Measurements from ENCODE around the gene XPNPEP1. TPM values are rescaled to one million over a fixed set of nuclear protein-coding genes. Genes with fewer than 3 reads are reported as not detected.

Gene XPNPEP1
- total and polyA plus RNA-seq, 9 donors, result 61.4 to 76.7 (median 65.2) TPM

GRCh38 chr10:109886037-109886780 is 37.1 kb downstream of the XPNPEP1 start:
- H3K4me3 ChIP-seq (ENCODE audit: low read length), result no peak overlapping the region
- H3K36me3 ChIP-seq (ENCODE audit: control insufficient read depth, insufficient read depth, low read length), result peaks cover 66% of the 10 kb centered on the region
- WGBS (ENCODE audit: insufficient coverage), result 80% methylated on average over 10 of the region's 10 CpGs
- no peaks in the 10 kb centered on the region for H3K27me3 ChIP-seq (ENCODE audit: control insufficient read depth, insufficient read depth, low read length)
- peaks cover 11% of the 10 kb centered on the region for H3K4me1 ChIP-seq (ENCODE audit: control insufficient read depth, insufficient read depth, low read length)
- no peaks in the 10 kb centered on the region for H3K9me3 ChIP-seq (replicated peaks; ENCODE audit: control insufficient read depth, low read depth, low read length)
- H3K27ac ChIP-seq (ENCODE audit: low read length), result no peak overlapping the region
- no peak for DNase-seq

GRCh38 chr10:109883859-109884771 is 39.2 kb downstream of the XPNPEP1 start:
- H3K9me3 ChIP-seq (replicated peaks; ENCODE audit: control insufficient read depth, low read depth, low read length), result no peaks in the 10 kb centered on the region
- DNase-seq, result peak; percentile 95
- peaks cover 9% of the 10 kb centered on the region for H3K4me1 ChIP-seq (ENCODE audit: control insufficient read depth, insufficient read depth, low read length)
- H3K36me3 ChIP-seq (ENCODE audit: control insufficient read depth, insufficient read depth, low read length), result peaks cover 69% of the 10 kb centered on the region
- WGBS (ENCODE audit: insufficient coverage), result 11% methylated on average over 12 of the region's 17 CpGs
- H3K4me3 ChIP-seq (ENCODE audit: low read length), result no peak overlapping the region
- H3K27me3 ChIP-seq (ENCODE audit: control insufficient read depth, insufficient read depth, low read length), result no peaks in the 10 kb centered on the region
- H3K27ac ChIP-seq (ENCODE audit: low read length), result peak overlapping the region; percentile 79

GRCh38 chr10:109882251-109883057 is 40.9 kb downstream of the XPNPEP1 start:
- whole genome bisulfite sequencing (ENCODE audit: insufficient coverage), result 92% methylated on average over 6 of the region's 8 CpGs
- peaks cover 68% of the 10 kb centered on the region for H3K36me3 ChIP-seq (ENCODE audit: control insufficient read depth, insufficient read depth, low read length)
- H3K4me1 ChIP-seq (ENCODE audit: control insufficient read depth, insufficient read depth, low read length), result peaks cover 9% of the 10 kb centered on the region
- H3K27ac ChIP-seq (ENCODE audit: low read length), result no peak overlapping the region
- no peak for DNase-seq
- H3K9me3 ChIP-seq (replicated peaks; ENCODE audit: control insufficient read depth, low read depth, low read length), result no peaks in the 10 kb centered on the region
- H3K4me3 ChIP-seq (ENCODE audit: low read length), result no peak overlapping the region
- no peaks in the 10 kb centered on the region for H3K27me3 ChIP-seq (ENCODE audit: control insufficient read depth, insufficient read depth, low read length)

- H3K27me3 ChIP-seq (ENCODE audit: control insufficient read depth, insufficient read depth, low read length), result no peaks in the 10 kb centered on the region
- 100% methylated on average over 1 of the region's 1 CpG for WGBS (ENCODE audit: insufficient coverage)
- H3K36me3 ChIP-seq (ENCODE audit: control insufficient read depth, insufficient read depth, low read length), result peaks cover 69% of the 10 kb centered on the region
- H3K9me3 ChIP-seq (replicated peaks; ENCODE audit: control insufficient read depth, low read depth, low read length), result no peaks in the 10 kb centered on the region
- H3K27ac ChIP-seq (ENCODE audit: low read length), result no peak overlapping the region
- peaks cover 9% of the 10 kb centered on the region for H3K4me1 ChIP-seq (ENCODE audit: control insufficient read depth, insufficient read depth, low read length)
- DNase-seq, result no peak
- no peak overlapping the region for H3K4me3 ChIP-seq (ENCODE audit: low read length)
Measured at GRCh38 chr10:109881769-109882057, 41.6 kb downstream of the XPNPEP1 start.

GRCh38 chr10:109880886-109881768 is 42.2 kb downstream of the XPNPEP1 start:
- no peak overlapping the region for H3K27ac ChIP-seq (ENCODE audit: low read length)
- no peaks in the 10 kb centered on the region for H3K9me3 ChIP-seq (replicated peaks; ENCODE audit: control insufficient read depth, low read depth, low read length)
- DNase-seq, result no peak
- H3K27me3 ChIP-seq (ENCODE audit: control insufficient read depth, insufficient read depth, low read length), result no peaks in the 10 kb centered on the region
- peaks cover 70% of the 10 kb centered on the region for H3K36me3 ChIP-seq (ENCODE audit: control insufficient read depth, insufficient read depth, low read length)
- no peak overlapping the region for H3K4me3 ChIP-seq (ENCODE audit: low read length)
- peaks cover 9% of the 10 kb centered on the region for H3K4me1 ChIP-seq (ENCODE audit: control insufficient read depth, insufficient read depth, low read length)
- WGBS (ENCODE audit: insufficient coverage), result 70% methylated on average over 3 of the region's 8 CpGs

- no peak overlapping the region for H3K4me3 ChIP-seq (ENCODE audit: low read length)
- no peak for DNase-seq
- WGBS (ENCODE audit: insufficient coverage), result 98% methylated on average over 6 of the region's 6 CpGs
- no peak overlapping the region for H3K27ac ChIP-seq (ENCODE audit: low read length)
- H3K9me3 ChIP-seq (replicated peaks; ENCODE audit: control insufficient read depth, low read depth, low read length), result no peaks in the 10 kb centered on the region
- no peaks in the 10 kb centered on the region for H3K27me3 ChIP-seq (ENCODE audit: control insufficient read depth, insufficient read depth, low read length)
- peaks cover 77% of the 10 kb centered on the region for H3K36me3 ChIP-seq (ENCODE audit: control insufficient read depth, insufficient read depth, low read length)
- H3K4me1 ChIP-seq (ENCODE audit: control insufficient read depth, insufficient read depth, low read length), result no peaks in the 10 kb centered on the region
Measured at GRCh38 chr10:109877546-109877945, 45.8 kb downstream of the XPNPEP1 start.

GRCh38 chr10:109875828-109876821 is 47.2 kb downstream of the XPNPEP1 start:
- 100% methylated on average over 2 of the region's 8 CpGs for WGBS (ENCODE audit: insufficient coverage)

GRCh38 chr10:109875151-109875568 is 48.2 kb downstream of the XPNPEP1 start:
- WGBS (ENCODE audit: insufficient coverage), result 94% methylated on average over 2 of the region's 7 CpGs
- Histone ChIP-seq H3K9me3 (replicated peaks; ENCODE audit: control insufficient read depth, low read depth, low read length) (no peaks in the 10 kb centered on the region), H3K27ac (ENCODE audit: low read length) (no peak overlapping the region), H3K4me3 (ENCODE audit: low read length) (no peak overlapping the region), H3K27me3 (ENCODE audit: control insufficient read depth, insufficient read depth, low read length) (no peaks in the 10 kb centered on the region), H3K4me1 (ENCODE audit: control insufficient read depth, insufficient read depth, low read length) (no peaks in the 10 kb centered on the region), H3K36me3 (ENCODE audit: control insufficient read depth, insufficient read depth, low read length) (peaks cover 76% of the 10 kb centered on the region)
- no peak for DNase-seq

More at GRCh38 chr10:109875828-109876821, 47.2 kb downstream of the XPNPEP1 start:
- Histone ChIP-seq H3K4me1 (ENCODE audit: control insufficient read depth, insufficient read depth, low read length) (no peaks in the 10 kb centered on the region), H3K4me3 (ENCODE audit: low read length) (no peak overlapping the region), H3K27ac (ENCODE audit: low read length) (no peak overlapping the region), H3K36me3 (ENCODE audit: control insufficient read depth, insufficient read depth, low read length) (peaks cover 79% of the 10 kb centered on the region), H3K27me3 (ENCODE audit: control insufficient read depth, insufficient read depth, low read length) (no peaks in the 10 kb centered on the region), H3K9me3 (replicated peaks; ENCODE audit: control insufficient read depth, low read depth, low read length) (no peaks in the 10 kb centered on the region)
- DNase-seq, result no peak
